HG02938 (cell line): ENCODE measurements around the gene CTNNA2.

Source experiments
- ATAC-seq: cut with Tn5 transposase; IDR thresholded peaks from one replicate; pipeline ENCODE4 v1.9.1; 2021; ENCODE audit warnings: mild to moderate bottlenecking, moderate library complexity; ENCODE audit not compliant: unreplicated experiment

CTNNA2 gene

DNA sequence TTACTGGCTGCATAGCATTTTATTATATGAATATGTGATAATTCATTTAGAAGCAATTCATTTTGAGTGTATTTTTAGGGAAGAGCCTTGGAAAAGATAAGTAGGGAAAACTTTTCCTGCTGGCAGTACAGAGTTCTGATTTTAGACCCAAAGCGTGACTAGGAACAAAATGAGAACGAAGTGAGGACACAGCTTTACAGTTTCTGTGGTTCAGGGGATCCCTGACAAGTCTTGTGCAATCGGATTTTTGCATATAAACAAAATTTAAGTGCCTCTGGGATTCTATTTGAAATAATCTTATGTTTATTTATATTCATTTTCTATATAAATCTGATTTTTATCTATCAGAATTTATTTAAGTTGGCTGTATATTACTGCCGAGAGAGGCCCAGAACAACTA is 402.6 kb downstream of the CTNNA2 start:
- no peak for ATAC-seq

DNA sequence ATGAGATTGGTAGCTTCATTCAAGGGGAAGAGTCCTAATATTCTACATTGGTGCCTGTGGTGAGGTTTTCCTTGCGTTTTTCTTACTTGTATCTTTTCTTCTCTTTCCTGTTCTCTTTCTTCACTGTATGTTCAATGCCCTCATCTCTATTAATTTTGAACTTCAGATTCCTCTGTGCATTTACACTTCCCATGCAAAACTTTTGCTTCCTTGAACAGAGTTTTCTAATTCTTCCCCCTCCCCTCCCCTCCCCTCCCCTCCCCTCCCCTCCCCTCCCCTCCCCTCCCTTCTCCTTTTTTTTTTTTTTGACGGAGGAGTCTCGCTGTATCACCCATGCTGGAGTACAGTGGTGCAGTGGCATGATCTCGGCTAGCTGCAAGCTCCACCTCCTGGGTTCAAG is 403.4 kb downstream of the CTNNA2 start:
- no peak for ATAC-seq

DNA sequence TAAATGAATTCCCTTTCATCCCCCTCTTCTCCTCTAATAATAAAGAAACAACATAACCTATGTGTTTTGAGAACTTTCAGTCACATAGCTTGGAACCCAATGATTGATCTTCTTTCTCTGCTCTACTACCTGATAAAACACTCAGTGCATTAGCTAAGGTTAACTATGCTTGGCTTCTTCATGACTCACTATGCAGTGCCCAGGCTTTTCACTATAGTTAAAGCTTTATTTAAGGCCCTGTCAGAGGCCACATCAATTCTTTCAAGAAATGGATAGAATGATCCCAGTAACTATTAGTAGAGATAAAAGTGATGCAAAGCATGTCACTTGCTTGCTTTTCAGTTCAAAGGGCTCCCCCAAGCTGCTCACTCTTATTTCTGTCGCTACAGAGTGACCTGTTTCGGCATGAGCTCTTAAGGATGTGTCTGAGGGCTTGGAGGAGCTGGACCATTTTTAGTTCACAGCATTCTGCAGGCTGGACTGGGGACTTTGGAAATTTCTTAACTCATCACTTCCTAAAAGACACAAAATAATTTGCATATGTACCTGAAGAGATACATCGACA is 407.7 kb downstream of the CTNNA2 start:
- ATAC-seq: no peak

DNA sequence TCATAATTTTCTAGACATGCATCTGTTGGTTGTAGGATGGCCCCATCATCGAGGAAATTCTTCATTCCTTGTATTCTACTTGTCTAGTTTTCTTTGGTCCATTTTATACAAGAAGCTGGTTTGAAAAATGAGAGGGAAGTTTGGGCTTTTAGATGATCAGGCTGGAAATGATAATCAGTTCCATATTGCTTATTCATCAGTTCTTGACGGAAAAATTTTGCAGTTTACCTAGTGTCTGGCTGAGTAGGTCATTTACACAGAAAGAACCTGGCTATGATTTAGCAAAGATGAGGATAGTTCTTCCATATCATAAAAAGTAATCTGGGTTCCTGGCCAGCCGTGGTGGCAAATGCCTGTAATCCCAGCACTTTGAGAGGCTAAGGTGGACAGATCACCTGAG is 416.8 kb downstream of the CTNNA2 start:
- ATAC-seq: no peak

DNA sequence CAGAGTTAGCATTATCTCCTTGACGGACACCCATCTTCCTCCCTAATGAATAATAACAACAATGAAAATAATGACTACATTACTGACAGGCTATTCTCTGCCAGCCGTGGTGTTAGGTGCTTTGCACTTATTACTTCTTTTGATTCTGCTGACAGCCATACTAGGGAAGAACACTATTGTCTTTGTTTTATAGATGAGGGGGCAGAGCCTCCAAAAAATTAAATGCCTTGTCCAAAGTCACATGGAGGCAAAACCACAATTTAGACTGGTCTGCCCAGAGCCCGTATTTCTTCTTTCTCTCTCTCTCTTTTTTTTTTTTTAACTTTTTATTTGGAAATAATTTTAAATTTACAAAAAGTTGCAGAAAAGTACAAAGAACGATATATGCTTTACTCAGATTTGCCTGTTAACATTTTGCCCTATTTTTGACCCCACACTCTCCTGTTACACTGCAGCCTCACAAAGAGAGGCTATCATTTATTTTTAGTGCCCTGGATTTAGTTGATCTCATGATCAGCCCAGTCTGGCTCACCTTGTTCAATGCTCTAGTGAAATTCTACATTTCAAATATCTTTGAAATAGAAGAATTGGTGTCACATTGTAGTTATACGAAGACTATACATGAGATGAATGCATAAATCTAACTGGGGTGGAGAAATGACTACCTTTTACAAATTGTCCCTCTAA is 422.3 kb downstream of the CTNNA2 start:
- no peak for ATAC-seq

DNA sequence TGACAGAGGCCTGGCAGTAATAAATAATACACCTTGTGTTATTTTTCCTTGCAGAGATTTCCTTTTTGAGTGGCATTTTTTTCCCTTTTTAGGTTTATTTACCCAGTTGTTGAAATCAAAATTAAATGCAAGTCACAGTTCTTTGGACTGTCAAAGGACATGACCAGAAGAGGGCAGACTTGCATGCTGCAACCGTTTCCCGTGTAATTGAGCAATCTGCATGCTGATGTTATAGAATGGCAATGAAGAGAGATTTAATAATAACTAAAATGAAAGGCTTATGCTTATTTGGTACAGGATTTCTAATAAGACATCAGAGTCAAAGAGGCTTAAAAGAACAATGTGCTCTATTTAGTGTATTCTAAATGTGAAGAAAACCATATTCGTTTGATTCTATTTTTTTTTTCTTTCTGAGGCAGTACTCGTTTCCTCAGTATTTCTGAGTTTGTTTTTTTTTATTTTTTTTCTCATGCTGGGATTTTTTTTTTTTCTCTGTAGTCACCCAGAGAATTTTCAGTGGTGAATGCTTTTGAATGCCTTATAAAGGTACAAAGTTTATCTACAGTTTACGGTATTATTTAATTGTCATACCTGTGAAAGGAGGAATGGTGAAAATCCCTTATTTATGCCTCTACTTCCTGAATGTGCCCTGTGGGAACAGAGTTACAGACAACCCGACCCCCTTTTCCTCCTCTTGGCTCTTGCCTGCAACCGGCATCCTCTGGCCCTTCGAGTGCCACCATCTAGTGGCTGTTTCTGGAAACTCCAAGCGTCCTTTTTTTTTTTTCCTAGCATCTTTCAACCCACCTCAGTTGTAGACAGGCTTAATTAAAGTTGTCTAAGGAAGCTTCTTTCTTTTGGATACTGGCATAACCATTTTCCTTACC is 423.2 kb downstream of the CTNNA2 start:
- ATAC-seq: peak; percentile 61

DNA sequence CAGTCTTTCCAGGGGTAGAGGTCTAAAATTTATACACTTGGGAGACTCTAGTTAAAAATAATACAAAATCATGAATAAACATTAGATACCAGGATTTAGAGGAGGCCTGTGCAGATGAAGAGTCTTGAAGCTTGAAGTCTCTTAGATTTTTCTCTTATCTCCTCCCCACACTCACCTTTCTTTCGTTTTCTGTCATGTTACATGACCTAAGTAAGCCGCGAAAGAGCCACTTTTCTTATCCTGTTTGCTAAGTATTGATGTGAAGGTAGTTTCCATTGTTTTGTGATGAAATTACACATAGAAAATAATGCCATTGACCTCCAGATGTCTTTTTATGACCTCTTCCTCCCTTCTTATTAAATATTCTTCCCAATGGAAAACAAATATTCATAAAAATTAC is 423.9 kb downstream of the CTNNA2 start:
- ATAC-seq: no peak

DNA sequence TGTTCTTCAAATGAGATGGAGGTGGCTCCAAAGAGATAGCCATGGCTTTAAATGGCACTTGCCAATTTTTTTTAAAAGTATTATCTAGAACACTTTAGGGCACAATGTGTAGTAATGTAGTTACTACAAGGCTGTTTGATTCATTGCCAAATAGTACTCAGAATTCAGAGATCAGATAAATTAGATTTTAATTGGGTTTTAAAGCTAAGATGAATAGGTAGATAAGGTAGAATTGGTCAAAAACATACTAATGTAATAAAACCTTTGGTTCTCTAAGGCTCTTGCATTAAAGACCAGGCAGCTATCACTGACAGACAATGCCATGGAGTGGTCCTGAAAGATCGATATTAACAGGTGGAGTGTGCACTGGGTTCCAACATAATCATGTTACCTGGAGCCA is 425.8 kb downstream of the CTNNA2 start:
- no peak for ATAC-seq

DNA sequence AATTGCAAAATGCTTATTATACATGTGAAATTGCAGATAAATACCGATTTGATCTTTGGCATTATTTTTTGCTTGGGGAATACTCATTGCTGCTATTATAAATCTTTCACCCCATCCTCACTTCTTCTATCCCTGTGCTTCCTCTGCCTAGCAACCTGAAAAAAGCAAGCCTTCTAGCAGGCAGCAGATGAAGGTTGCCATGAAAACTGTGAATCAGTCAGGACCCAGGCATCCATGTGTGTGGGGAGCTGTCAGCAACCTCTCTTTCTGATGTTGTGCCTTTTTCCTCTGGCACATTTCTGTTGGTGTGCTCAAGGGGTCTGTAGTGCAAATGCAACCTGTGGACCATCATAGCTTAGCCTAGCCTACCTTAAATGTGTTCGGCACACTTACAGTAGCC is 427.5 kb downstream of the CTNNA2 start:
- ATAC-seq: no peak

DNA sequence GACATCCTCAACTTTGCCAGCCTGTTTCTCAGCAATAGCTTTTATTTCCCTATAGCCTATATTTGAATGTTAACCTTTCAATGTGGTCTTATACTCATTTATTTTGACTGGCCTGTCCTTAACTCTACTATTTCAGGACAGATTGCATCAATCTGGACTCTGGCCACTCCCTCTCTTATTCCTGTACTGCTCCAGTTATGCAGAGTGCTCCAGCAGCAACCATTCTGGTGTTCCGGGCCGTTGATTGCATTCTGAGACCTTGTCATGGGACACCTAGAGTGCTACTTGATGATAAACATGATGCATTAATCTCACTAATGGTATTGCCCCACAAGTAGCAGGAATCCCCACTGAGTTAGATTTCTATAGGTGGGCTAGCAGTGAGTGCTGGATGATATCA is 428.3 kb downstream of the CTNNA2 start:
- no peak for ATAC-seq

DNA sequence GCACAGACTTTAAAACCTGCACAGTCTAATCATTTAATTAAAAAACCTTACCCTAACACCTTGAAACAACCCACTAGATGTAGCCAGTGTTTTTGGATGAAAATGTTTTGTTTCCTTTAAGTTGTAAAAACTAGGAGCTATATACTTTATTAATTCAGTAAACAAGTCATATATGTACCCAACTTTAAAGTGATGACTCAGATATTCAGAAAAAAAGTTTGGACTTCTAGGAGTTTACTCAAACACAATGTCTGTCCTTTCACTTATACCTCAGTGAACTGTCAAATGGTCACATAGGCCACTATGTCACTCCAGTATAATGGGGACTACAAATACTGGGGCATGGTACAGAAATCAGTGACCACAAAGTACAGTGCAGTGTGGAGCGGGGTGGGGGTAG is 431.4 kb downstream of the CTNNA2 start:
- no peak for ATAC-seq

DNA sequence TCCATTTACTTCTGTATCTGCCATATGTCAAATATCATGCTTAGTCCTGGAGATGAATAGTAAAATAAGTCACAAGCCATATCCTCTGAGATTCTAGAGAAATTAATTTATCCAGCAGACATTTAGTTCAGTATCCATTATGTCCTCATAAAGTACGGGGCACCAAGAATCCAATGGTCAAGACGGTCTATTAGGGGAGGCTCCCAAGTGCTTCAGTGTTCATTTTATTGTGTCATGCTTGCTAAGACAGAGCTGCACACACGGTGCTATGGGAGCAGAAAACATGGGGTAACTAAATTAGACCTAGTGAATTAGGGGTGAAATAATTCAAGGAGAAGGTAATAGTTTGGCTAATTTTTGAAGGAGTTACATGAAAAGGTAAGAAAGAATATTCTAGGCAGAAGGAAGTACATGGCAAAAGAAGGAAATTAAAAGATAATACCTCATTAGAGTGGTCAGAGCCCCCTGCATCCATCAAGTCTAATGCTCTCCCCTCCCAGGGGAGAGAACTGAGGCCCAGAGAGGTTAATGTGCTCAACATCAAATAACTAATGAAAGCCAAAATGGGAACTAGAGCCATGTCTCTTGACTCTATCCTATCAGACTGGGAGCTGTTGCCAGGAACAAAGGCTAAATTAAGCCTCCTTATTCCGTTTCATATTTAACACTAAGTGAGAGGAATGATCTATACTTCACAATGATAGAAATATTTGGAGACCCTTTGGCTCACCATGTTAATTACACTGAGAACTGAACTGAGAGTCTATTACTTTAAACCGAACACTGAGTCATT is 433.0 kb downstream of the CTNNA2 start:
- no peak for ATAC-seq

DNA sequence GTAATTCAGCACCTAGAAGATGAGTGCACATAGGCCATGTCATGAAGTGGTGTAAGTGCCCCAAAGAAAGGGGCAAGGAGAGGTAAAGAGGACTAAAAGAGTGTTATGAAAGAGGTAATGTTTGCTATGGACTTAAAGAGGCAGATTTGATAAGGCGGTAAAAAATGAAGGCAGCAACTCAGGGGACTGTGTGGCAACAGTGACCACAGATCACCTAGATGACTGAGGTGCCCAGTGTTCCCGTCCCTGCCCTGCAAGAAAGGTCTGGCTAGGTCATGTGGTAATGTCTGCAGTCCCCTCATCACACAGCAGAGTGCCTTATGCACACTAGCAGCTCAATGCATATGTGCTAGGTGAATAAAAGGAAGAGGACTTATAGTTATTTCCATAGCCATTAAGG is 434.9 kb downstream of the CTNNA2 start:
- ATAC-seq: no peak

DNA sequence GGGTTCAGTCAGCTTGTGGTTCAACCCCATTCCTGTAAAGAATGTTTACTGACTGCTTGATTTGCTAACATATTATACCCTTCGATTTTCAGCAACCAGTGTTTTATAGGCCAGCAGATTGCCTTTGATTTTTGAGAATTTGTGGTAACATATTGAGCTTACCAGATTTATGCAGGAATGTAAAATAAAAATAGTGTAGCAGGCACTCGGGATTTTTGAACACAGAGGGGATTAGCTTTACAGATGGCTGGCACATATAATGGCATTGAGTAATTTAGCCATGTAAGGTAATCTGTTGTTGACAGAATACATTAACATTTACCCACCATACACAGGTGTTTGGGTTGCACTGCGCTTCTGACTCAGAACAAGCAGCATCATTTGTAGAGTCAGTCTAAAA is 437.7 kb downstream of the CTNNA2 start:
- ATAC-seq: no peak

DNA sequence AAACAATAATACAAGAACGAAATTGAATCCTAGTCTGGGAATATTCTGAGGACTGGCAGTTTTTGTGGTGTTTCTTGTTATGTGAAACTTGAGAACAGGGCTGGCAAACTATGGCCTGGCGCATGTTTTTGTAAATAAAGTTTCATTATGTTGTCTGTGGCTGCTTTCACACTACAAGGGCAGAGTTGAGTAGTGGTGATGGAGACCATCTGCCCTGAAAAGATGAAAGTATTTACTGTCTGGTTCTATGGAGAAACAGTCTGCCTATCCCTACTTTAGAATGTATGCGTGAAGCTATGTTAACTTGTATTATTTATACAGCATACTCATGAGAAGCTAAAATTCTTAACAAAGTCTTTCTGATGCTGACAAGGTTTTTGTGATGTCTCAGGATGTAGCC is 439.8 kb downstream of the CTNNA2 start:
- no peak for ATAC-seq

DNA sequence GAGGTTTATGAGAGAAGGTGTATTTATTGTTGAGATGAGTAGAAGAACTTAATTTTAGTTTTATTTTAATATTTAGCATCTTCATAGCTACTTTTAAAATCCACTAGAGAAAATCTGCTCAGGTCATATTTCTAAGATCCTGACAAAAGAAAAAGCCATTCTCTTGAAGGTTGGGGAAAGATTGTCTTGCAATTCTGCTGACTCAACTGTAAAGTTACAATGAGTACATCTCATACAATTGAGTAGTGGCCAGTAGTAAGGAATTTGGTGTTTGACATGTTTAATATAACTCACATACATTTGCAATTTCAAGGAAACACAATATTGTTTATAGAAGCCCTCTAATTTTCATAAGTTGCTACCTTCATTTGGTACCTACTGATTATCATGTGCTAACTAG is 447.2 kb downstream of the CTNNA2 start:
- ATAC-seq: no peak

DNA sequence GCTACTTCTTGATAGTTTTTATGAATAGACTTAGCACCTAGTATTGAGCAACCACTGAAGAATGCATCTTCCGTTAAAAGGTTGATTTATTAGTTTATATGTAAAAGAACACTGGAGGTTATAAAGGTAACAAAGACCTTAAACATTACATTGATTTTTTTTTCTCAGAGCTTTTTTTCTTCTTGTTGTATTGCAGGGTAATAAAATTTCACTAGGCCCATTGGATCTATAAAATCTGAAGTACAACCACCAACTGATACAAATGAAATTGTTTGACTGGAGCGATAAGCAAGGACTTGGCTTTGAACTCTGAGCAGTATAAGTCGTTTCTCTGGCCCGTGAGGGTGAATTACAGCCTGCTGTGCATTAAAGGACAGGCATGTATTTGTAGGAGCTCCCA is 447.7 kb downstream of the CTNNA2 start:
- no peak for ATAC-seq

DNA sequence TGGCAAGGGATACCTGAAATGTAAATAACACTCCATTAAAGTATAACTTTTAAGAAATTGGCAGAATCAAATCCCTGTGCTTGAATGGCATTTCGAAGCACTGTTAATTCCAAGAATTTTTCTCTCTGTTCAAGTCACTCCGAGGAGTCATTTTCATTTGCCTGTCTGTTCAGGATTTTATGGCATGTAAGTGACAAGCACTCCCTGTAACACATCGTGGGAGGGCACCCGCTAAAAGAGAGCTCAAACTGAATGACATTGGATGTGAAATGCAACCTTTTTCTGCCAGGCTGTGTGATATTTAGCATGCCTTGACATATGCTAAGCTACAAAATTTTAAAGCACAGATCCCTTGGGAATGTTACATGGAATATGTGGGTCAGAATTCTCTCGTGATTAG is 452.1 kb downstream of the CTNNA2 start:
- ATAC-seq: no peak

DNA sequence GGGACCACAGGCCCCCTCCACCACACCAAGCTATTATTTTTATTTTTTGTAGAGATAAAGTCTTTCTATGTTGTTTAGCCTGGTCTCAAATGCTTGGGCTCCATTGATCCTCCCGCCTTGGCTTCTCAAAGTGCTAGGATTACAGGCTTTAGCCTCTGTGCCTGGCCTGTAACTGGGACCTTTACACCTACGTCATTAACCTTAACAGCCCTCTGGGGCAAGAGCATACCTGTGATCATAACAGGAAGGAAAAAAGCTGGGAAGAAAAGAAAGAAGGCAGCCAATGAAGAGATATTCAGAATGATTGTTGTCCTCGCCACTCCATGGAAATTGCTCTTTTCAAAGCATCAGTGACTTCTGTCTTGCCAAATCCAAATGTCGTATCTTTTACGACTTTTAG is 453.5 kb downstream of the CTNNA2 start:
- no peak for ATAC-seq

DNA sequence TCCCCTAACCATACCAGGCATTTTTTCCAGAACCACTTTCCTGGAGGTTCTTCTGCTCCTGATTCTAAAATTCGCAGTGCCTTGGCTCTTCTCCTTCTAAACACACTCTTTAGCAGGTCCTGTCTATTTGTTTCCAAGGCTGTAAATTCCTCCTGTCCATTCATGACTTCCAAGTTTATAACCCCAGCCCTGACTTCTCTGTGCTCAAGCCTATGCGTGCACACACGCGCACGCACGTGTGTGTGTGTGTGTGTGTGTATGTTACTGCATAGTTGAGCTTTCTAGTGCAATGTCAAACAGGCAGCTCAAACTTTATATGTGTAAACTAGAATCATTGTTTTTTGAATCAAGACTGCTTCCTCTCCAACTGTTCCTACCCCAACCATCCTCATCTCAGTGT is 454.0 kb downstream of the CTNNA2 start:
- no peak for ATAC-seq

DNA sequence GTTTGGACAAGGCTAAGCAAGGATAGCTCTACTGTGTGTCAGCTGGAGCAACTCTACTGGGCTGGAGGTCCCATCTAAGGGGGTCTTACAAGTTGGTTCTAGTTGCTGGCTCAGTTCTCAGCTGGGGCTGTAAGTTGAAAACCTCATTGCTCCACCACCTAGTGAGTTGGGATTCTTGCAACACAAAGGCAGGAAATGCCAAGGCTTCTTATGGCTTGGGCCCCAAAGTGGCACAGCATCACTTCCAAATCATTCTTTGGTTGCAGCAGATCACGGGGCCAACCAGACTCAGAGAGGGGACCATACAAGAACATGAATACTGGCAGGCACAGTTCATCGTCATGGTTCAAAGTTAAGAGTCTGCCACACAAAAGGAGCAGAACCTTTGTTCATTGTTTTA is 459.0 kb downstream of the CTNNA2 start:
- ATAC-seq: no peak
